HCT116 (cell line): ENCODE measurements around the gene GP9. TPM values are rescaled to one million over a fixed set of nuclear protein-coding genes. Genes with fewer than 3 reads are reported as not detected.

Experiments used
- ATAC-seq: fragments of 200-7000 bp; cut with Tn5 transposase; 2 replicates; pipeline ENCODE4 v1.9.1; 2020; ENCODE audit warnings: mild to moderate bottlenecking, moderate library complexity
- BruUV-seq: library from RNA; stranded (reverse); fragments of 400-500 nt; replicated peaks from 2 replicates; lab custom pipeline; 2021; lab: Mats Ljungman, UMichigan
- CTCF ChIA-PET: fragments of 300-600 bp; sonication (Branson Sonifier 250); formaldehyde crosslinking; loops from one replicate; lab custom pipeline; 2021; ENCODE audit warnings: antibody characterized with exemption; lab: Charles Lee
- POLR2A ChIA-PET: fragments of 300-600, 350-600 bp; sonication (Branson Sonifier 250); formaldehyde crosslinking; loops from one replicate; lab custom pipeline; 2021; ENCODE audit warnings: antibody characterized with exemption; lab: Charles Lee
- RAD21 ChIA-PET, 2 experiments: fragments of 300-600 bp; sonication (Branson Sonifier 250); formaldehyde crosslinking; loops; one replicate each; lab custom pipeline; 2023; ENCODE audit warnings: low total read pairs in 2 of 2; ENCODE audit not compliant: uncharacterized antibody in 2 of 2, unreplicated experiment in 2 of 2, low non-redundant PET in 1 of 2; lab: Charles Lee
- DNase-seq: peaks from one replicate; pipeline ENCODE4 v3.0.0-alpha.2; 2010; ENCODE audit warnings: low read depth, low spot score
- H2AFZ ChIP-seq: fragments of 200-600 bp; shearing (Covaris generic), sonication (generic); 2 replicates; pipeline ENCODE4 v1.6.1; 2017; ENCODE audit warnings: low read depth, mixed run types, mixed read lengths, antibody characterized with exemption, low read length; ENCODE audit not compliant: poor library complexity, severe bottlenecking
- H3K27ac ChIP-seq: 2 replicates; pipeline ENCODE4 v1.5.1; 2012; ENCODE audit warnings: low read depth, low read length
- H3K27me3 ChIP-seq: fragments of 200-600 bp; sonication (generic); 2 replicates; pipeline ENCODE4 v1.6.1; 2016; ENCODE audit warnings: mixed run types, low read length, mixed read lengths; ENCODE audit not compliant: insufficient read depth
- H3K36me3 ChIP-seq, 2 experiments: fragments of 200-500 bp in 1 of 2; fragments of 200-600 bp in 1 of 2; sonication (Bioruptor generic) in 1 of 2; sonication (generic) in 1 of 2; 2 replicates each; pipeline versions ENCODE4 v1.5.1 to v1.6.1; 2014 to 2016; ENCODE audit warnings: low read length in 2 of 2, inconsistent platforms in 1 of 2, mixed read lengths in 1 of 2, mixed run types in 1 of 2; ENCODE audit not compliant: insufficient read depth in 2 of 2, control insufficient read depth in 1 of 2
- H3K4me1 ChIP-seq, 2 experiments: fragments of 200-600 bp in 1 of 2; sonication (generic) in 1 of 2; 2 replicates each; pipeline versions ENCODE4 v1.5.1 to v1.6.1; 2012 to 2017; ENCODE audit warnings: low read length in 2 of 2, inconsistent platforms in 1 of 2, mild to moderate bottlenecking in 1 of 2, mixed read lengths in 1 of 2, mixed run types in 1 of 2, moderate library complexity in 1 of 2; ENCODE audit not compliant: insufficient read depth in 2 of 2, control insufficient read depth in 1 of 2
- H3K4me2 ChIP-seq: fragments of 200-600 bp; sonication (generic); 2 replicates; pipeline ENCODE4 v1.6.1; 2017; ENCODE audit warnings: mixed run types, low read length, mixed read lengths
- H3K4me3 ChIP-seq, 2 experiments: fragments of 200-600 bp in 1 of 2; sonication (generic) in 1 of 2; replicated peaks in 1 of 2; 2 replicates each; pipeline ENCODE4 v1.5.1; 2011 to 2016; ENCODE audit warnings: low read length in 2 of 2, control low read depth in 1 of 2, low read depth in 1 of 2, mild to moderate bottlenecking in 1 of 2, mixed read lengths in 1 of 2, mixed run types in 1 of 2
- H3K79me2 ChIP-seq: fragments of 200-600 bp; sonication (generic); 2 replicates; pipeline ENCODE4 v1.6.1; 2017; ENCODE audit warnings: mild to moderate bottlenecking, mixed run types, low read length, moderate library complexity, mixed read lengths; ENCODE audit not compliant: insufficient read depth
- H3K9ac ChIP-seq: fragments of 200-600 bp; sonication (generic); 2 replicates; pipeline ENCODE4 v1.6.1; 2016; ENCODE audit warnings: low read length, mixed read lengths
- H3K9me2 ChIP-seq: fragments of 200-600 bp; sonication (generic), shearing (Covaris generic); 2 replicates; pipeline ENCODE4 v1.6.1; 2017; ENCODE audit warnings: mixed run types, mild to moderate bottlenecking, moderate library complexity; ENCODE audit not compliant: insufficient read depth
- H3K9me3 ChIP-seq, 2 experiments: fragments of 200-500 bp in 1 of 2; fragments of 200-600 bp in 1 of 2; sonication (Bioruptor generic) in 1 of 2; sonication (generic) in 1 of 2; 2 replicates each; pipeline ENCODE4 v1.6.1; 2014 to 2017; ENCODE audit warnings: low read length in 2 of 2, mixed read lengths in 2 of 2, inconsistent platforms in 1 of 2, low read depth in 1 of 2, mild to moderate bottlenecking in 1 of 2, mixed run types in 1 of 2, moderate library complexity in 1 of 2; ENCODE audit not compliant: control insufficient read depth in 1 of 2, insufficient read depth in 1 of 2
- H4K20me1 ChIP-seq: fragments of 200-600 bp; sonication (generic), shearing (Covaris generic); 2 replicates; pipeline ENCODE4 v1.6.1; 2017; ENCODE audit warnings: mixed run types, mild to moderate bottlenecking, moderate library complexity; ENCODE audit not compliant: insufficient read depth
- ELF1 ChIP-seq: IDR thresholded peaks from 2 replicates; pipeline ENCODE4 v1.6.1; 2012; ENCODE audit warnings: low read depth, borderline replicate concordance
- EZH2 ChIP-seq: fragments of 200-600 bp; sonication (generic); IDR thresholded peaks from 2 replicates; pipeline ENCODE4 v1.6.1; 2017; ENCODE audit warnings: antibody characterized with exemption, mixed run types
- FOSL1 ChIP-seq: IDR thresholded peaks from 2 replicates; pipeline ENCODE4 v1.6.1; 2012; ENCODE audit warnings: low read depth
- JUND ChIP-seq: IDR thresholded peaks from 2 replicates; pipeline ENCODE4 v1.6.1; 2012
- POLR2AphosphoS5 ChIP-seq: IDR thresholded peaks from 2 replicates; pipeline ENCODE4 v1.6.1; 2011; ENCODE audit warnings: mild to moderate bottlenecking, low read depth, low read length, moderate library complexity
- RAD21 ChIP-seq: IDR thresholded peaks from 2 replicates; pipeline ENCODE4 v1.6.1; 2012; ENCODE audit warnings: low read depth, mild to moderate bottlenecking
- SP1 ChIP-seq: IDR thresholded peaks from 2 replicates; pipeline ENCODE4 v1.6.1; 2012; ENCODE audit warnings: low read depth
- SRF ChIP-seq: IDR thresholded peaks from 2 replicates; pipeline ENCODE4 v1.6.1; 2012; ENCODE audit warnings: low read depth
- TCF7L2 ChIP-seq: IDR thresholded peaks from 2 replicates; pipeline ENCODE4 v1.7.0; 2011; ENCODE audit warnings: borderline replicate concordance, inconsistent platforms; ENCODE audit not compliant: insufficient read depth, insufficient read length; ENCODE audit errors: extremely low read depth
- YY1 ChIP-seq: IDR thresholded peaks from 2 replicates; pipeline ENCODE4 v1.6.1; 2011; ENCODE audit warnings: low read length, low read depth, moderate library complexity, mild to moderate bottlenecking; ENCODE audit not compliant: insufficient replicate concordance; ENCODE audit errors: extremely low read depth
- ZNF274 ChIP-seq: fragments of 200-500 bp; sonication (Bioruptor generic); IDR thresholded peaks from 2 replicates; pipeline ENCODE4 v1.6.1; 2014; ENCODE audit warnings: mild to moderate bottlenecking, low read depth, low read length, inconsistent platforms
- intact Hi-C: fragments of 100-400 bp; cut with micrococcal nuclease; formaldehyde crosslinking; loops from 2 replicates; pipeline ENCODE4 v1.10.0; 2022
- total RNA-seq: library from RNA; stranded (reverse); gene quantifications from one replicate; pipeline ENCODE4 v1.2.1, GENCODE V29; 2021; ENCODE audit not compliant: unreplicated experiment
- TF ChIP-seq, protein P1 (sequence below), 3 experiments: fragments of 200-600 bp in 1 of 3; sonication (generic) in 1 of 3; IDR thresholded peaks in 2 of 3; conservative IDR thresholded peaks in 1 of 3; 2 replicates each; pipeline ENCODE4 v1.5.1; 2012 to 2017; ENCODE audit warnings: low read depth in 2 of 3, low read length in 2 of 3, antibody characterized with exemption in 1 of 3, borderline replicate concordance in 1 of 3, control low read depth in 1 of 3, mild to moderate bottlenecking in 1 of 3, mixed read lengths in 1 of 3, mixed run types in 1 of 3, moderate library complexity in 1 of 3; ENCODE audit not compliant: insufficient read depth in 1 of 3

The GP9 gene
- total RNA-seq, 1 experiment from 2014 or later = not detected

DNA sequence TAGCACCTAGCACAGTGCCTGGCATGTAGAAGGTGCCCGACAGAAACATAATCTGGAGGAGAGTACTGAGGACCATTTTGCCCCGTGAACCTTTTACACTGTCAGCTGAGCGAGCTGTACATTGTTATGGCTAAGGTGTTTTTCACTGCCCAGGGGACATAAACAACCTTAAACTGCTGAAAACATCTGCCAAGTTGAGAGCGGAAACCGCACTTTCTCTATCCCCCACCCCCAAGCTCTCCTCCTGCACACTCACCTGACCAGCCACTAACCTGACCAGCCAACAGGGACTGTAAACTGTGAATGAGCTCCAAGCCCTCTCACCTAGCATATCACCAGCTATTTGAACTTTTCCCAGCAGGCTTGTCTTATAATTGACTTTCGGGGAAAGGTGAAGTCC lies 43.5 kb downstream of the GP9 start:
- no peaks in the 10 kb centered on the region for H4K20me1 ChIP-seq
- H3K9ac ChIP-seq = no peak overlapping the region
- TF ChIP-seq SP1 (no peak), FOSL1 (no peak), EZH2 (no peak)
- intact Hi-C loops = no loop called here
- H3K27ac ChIP-seq = no peak overlapping the region
- H3K9me3 ChIP-seq = no peaks in the 10 kb centered on the region
- no peaks in the 10 kb centered on the region for H3K79me2 ChIP-seq
- ChIA-PET POLR2A (no interaction called here), CTCF (no interaction called here), RAD21 (no interaction called here)
- no TSS peak for BruUV-seq
- DNase-seq (no peak), ATAC-seq (no peak)
- H3K4me2 ChIP-seq = no peak overlapping the region
- H2AFZ ChIP-seq = no peak overlapping the region
- no peak overlapping the region for H3K4me3 ChIP-seq
- no peaks in the 10 kb centered on the region for H3K36me3 ChIP-seq
- no peaks in the 10 kb centered on the region for H3K4me1 ChIP-seq
- no peaks in the 10 kb centered on the region for H3K27me3 ChIP-seq
- H3K9me2 ChIP-seq = no peaks in the 10 kb centered on the region

- no peak overlapping the region for H3K27ac ChIP-seq
- ChIA-PET POLR2A (no interaction called here), RAD21 (no interaction called here), CTCF (no interaction called here)
- no peaks in the 10 kb centered on the region for H3K36me3 ChIP-seq
- H3K79me2 ChIP-seq = no peaks in the 10 kb centered on the region
- no TSS peak for BruUV-seq
- no peaks in the 10 kb centered on the region for H3K9me3 ChIP-seq
- no peaks in the 10 kb centered on the region for H3K9me2 ChIP-seq
- no peaks in the 10 kb centered on the region for H3K27me3 ChIP-seq
- no peak overlapping the region for H3K4me3 ChIP-seq
- intact Hi-C loops = no loop called here
- H3K4me2 ChIP-seq = no peak overlapping the region
- ATAC-seq = no peak
- no peaks in the 10 kb centered on the region for H4K20me1 ChIP-seq
- H3K4me1 ChIP-seq = no peaks in the 10 kb centered on the region
- no peak overlapping the region for H3K9ac ChIP-seq
- no peak overlapping the region for H2AFZ ChIP-seq
- no peak for DNase-seq
- TF ChIP-seq ZNF274 = no peak
- TF ChIP-seq SRF = no peak
- TF ChIP-seq, protein P1, sequence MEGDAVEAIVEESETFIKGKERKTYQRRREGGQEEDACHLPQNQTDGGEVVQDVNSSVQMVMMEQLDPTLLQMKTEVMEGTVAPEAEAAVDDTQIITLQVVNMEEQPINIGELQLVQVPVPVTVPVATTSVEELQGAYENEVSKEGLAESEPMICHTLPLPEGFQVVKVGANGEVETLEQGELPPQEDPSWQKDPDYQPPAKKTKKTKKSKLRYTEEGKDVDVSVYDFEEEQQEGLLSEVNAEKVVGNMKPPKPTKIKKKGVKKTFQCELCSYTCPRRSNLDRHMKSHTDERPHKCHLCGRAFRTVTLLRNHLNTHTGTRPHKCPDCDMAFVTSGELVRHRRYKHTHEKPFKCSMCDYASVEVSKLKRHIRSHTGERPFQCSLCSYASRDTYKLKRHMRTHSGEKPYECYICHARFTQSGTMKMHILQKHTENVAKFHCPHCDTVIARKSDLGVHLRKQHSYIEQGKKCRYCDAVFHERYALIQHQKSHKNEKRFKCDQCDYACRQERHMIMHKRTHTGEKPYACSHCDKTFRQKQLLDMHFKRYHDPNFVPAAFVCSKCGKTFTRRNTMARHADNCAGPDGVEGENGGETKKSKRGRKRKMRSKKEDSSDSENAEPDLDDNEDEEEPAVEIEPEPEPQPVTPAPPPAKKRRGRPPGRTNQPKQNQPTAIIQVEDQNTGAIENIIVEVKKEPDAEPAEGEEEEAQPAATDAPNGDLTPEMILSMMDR (IDR thresholded peaks at IDR 0.05 in 2 of 3, conservative IDR thresholded peaks at IDR 0.05 in 1 of 3; ENCODE audit: borderline replicate concordance in 1 of 3, insufficient read depth in 1 of 3, low read depth in 2 of 3, low read length in 2 of 3) = no peak
- no peak for TF ChIP-seq EZH2
- TF ChIP-seq RAD21 = no peak
- no peak for TF ChIP-seq POLR2AphosphoS5
- no peak for TF ChIP-seq YY1
- no peak for TF ChIP-seq JUND
- no peak for TF ChIP-seq TCF7L2
- TF ChIP-seq ELF1 = no peak
Measured at GRCh38 chr3:129104498-129105079, 44.0 kb downstream of the GP9 start.
